Muscle of arm (tissue), 14 donors: Measurements from ENCODE around the gene GPATCH8. TPM values are rescaled to one million over a fixed set of nuclear protein-coding genes. Genes with fewer than 3 reads are reported as not detected.
"Not testable (repeated sequence)": the region's sequence is repeated elsewhere in the genome, so short reads cannot be mapped to it uniquely, and the experiment has no call there.

Experiments used
- DNase-seq: peaks from one replicate; pipeline ENCODE4 v3.0.0-alpha.2; 2013
- long read RNA-seq, 11 donors: transcript quantifications; one replicate each; lab custom pipeline, GENCODE V29; 2026
- polyA plus RNA-seq, 12 donors: library from polyadenylated mRNA; unstranded; fragments of 120-200 nt; gene quantifications; one replicate each; pipeline ENCODE4 v1.2.1, GENCODE V29; 2013; ENCODE audit not compliant: insufficient read length in 12 of 12

GPATCH8 gene
- polyA plus RNA-seq = 10 to 100 TPM in 11 of 12 donors, not detected in 1; 24.6 to 49.4 (median 34.6) TPM
- long read RNA-seq, donor 1, full-length matches to known transcripts = 2 of 44 reads
- long read RNA-seq, donor 1, partial matches to known transcripts = 42 of 44 reads
- long read RNA-seq, donor 1, other reads (novel, unspliced or antisense) = 0 of 44 reads
- long read RNA-seq, donor 2, full-length matches to known transcripts = 4 of 4 reads
- long read RNA-seq, donor 2, partial matches to known transcripts = 0 of 4 reads
- long read RNA-seq, donor 2, other reads (novel, unspliced or antisense) = 0 of 4 reads
- long read RNA-seq, donor 3, full-length matches to known transcripts = 5 of 5 reads
- long read RNA-seq, donor 3, partial matches to known transcripts = 0 of 5 reads
- long read RNA-seq, donor 3, other reads (novel, unspliced or antisense) = 0 of 5 reads
- long read RNA-seq, donor 4 = 0 reads
- long read RNA-seq, donor 5, full-length matches to known transcripts = 9 of 9 reads
- long read RNA-seq, donor 5, partial matches to known transcripts = 0 of 9 reads
- long read RNA-seq, donor 5, other reads (novel, unspliced or antisense) = 0 of 9 reads
- long read RNA-seq, donor 6, full-length matches to known transcripts = 2 of 2 reads
- long read RNA-seq, donor 6, partial matches to known transcripts = 0 of 2 reads
- long read RNA-seq, donor 6, other reads (novel, unspliced or antisense) = 0 of 2 reads
- long read RNA-seq, donor 7, full-length matches to known transcripts = 3 of 16 reads
- long read RNA-seq, donor 7, partial matches to known transcripts = 13 of 16 reads
- long read RNA-seq, donor 7, other reads (novel, unspliced or antisense) = 0 of 16 reads
- long read RNA-seq, donor 8, full-length matches to known transcripts = 5 of 5 reads
- long read RNA-seq, donor 8, partial matches to known transcripts = 0 of 5 reads
- long read RNA-seq, donor 8, other reads (novel, unspliced or antisense) = 0 of 5 reads
- long read RNA-seq, donor 9, full-length matches to known transcripts = 3 of 3 reads
- long read RNA-seq, donor 9, partial matches to known transcripts = 0 of 3 reads
- long read RNA-seq, donor 9, other reads (novel, unspliced or antisense) = 0 of 3 reads
- long read RNA-seq, donor 10, full-length matches to known transcripts = 3 of 3 reads
- long read RNA-seq, donor 10, partial matches to known transcripts = 0 of 3 reads
- long read RNA-seq, donor 10, other reads (novel, unspliced or antisense) = 0 of 3 reads
- long read RNA-seq, donor 11, full-length matches to known transcripts = 4 of 4 reads
- long read RNA-seq, donor 11, partial matches to known transcripts = 0 of 4 reads
- long read RNA-seq, donor 11, other reads (novel, unspliced or antisense) = 0 of 4 reads

DNA sequence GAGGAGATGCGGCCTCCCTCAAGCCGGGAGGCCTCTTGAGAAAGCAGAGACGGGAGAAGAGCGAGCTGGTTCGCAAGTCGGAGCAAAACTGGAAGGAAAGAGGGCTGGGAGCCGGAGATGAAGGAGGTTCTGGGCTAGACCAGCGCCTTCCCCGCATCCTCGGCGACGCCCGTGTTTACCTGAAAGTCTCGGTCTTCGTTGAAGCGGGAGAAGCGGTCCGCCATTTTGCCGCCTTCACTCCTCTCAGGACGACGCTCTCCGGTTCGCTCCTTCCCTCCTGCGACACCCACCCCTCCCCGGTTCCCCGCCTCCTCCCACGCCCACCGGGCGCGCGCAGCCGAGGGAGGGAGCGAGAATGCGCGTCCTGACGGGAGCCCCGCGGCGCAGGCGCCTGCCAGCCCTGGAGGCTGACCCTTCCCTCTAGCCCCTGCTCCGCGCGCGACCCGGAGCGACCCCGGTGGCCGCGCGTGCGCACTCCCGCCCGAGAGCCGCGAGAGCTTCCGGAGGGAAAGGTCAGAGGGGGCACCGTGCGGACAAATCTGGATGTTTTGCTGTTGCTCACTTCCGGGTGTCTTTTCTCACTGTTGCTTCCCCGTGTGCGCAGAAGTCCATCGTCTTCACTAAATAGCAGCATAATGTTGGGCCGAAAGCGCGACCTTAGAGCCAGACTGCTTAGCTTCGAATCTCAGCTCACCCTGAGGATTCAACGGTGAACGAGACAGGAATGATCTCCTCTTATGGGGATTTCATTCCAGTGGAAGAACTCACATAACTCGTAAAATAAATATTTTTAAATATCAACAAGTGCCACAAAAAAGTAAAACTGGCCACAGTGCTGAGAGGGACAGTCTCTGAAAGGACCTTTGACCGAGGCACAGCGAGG, at the start of gene GPATCH8:
Gene GPATCH8 (minus strand): TSS at position 260 of the 883 bp plus-strand sequence. CDS start 36 bp downstream, at position 224.
- peak; percentile 96 for DNase-seq

DNA sequence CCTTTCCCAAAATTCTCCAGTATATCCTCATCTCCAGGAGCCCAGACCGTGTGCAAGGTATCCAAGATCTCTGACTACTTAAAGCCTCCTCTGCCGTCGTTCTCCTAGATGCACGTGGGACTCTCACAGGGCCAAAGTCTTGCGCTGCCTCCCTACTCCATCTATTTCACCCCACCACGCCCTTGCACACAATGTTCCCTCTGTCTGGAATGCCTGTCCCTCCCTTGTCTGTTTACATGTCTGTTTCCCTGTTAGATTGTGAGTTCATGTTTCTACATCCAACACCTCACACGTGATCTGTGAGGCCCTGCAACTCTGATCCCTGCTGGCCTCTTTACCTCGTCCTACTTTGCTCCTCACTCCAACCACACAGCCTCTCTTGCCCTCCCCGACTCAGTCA, 49.2 kb upstream of the GPATCH8 start:
- DNase-seq = no peak

DNA sequence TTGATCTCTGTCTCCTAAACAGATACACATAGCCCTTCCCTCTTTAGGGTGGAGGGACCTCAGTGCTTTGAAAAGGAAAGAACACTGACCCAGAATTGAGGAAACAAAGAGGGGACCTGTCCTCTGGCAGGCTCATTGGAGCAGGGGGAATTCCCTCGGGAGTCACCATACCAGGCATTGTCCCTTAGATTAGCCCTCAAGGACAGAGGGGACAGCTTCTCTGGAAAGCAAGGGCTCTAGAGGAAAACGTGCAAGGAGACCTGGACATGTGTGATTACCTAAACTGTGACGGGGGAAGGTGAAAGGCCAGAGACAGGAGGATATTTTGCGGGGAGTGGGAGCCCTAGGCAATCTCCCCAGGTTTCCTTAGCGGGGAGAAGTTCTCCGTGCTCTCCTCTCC, 46.5 kb upstream of the GPATCH8 start:
- no peak for DNase-seq

DNA sequence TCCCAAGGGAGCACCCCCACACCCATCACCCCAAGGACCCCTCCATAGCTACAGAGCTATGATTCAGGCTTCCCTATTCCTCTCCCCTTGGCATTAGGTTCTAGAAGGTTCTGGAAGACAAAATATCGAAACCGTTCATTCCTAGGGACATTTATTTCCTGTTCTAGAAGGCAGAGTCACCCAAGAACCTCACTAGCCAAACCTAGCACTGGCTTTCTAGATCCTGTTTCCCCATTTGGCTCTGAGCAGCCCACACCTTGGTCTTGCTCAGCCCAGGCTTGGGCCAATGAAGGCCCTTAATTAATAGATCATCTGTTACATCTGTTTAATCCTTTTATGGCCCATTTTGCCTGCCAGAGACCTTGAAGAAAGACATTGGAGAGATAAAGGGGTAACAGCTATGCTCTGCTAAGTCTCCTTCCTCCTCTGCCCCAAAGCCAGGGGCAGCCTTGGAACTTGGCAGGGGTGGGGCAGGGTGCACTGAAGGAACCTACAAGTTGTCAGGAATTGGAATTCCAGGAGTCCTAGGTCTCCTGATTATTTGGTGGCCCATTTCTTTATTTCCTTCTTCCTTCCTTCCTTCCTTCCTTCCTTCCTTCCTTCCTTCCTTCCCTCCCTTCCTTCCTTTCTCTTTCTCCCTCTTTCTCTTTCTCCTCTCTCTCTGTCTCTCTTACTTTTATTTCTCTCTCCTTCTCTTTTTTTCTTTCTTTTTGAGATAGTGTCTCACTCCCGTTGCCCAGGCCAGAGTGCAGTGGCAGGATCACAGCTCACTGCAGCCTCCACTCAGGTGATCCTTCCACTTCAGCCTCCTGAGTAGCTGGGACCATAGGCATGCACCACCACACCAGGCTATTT, 45.4 kb upstream of the GPATCH8 start:
- no peak for DNase-seq

DNA sequence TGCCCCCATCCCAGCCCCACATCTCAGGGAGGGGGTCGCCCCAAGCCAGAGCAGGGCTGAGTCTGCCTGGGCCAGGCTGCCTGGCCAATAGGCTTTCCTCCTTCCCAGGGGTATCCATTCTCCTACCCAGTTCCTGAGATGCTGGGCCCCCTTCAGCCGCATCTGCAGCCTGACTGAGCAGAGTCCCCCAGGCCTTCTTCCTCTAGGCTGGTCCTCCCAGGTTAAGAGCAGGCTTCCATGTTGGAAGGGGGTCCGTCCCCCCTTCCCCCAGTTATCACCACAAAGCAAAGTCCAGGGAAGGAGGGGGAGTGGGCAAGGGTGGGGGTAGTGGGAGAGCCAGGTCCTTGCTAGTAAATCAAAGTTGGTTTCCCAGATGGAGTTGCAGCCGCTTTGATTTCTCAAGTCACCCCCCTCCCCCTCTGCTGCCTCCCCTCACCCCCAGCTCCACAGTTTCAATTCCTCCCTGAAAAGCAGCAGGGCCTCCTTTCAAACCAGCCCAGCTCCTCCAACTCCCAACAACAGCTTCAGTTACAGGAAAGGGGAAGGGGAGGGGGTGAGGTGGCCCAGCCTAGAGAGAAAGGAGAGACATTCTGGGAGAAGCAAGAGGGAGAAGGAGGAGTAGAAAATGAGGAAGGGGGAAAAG, 44.5 kb upstream of the GPATCH8 start:
- DNase-seq = peak; percentile 41

DNA sequence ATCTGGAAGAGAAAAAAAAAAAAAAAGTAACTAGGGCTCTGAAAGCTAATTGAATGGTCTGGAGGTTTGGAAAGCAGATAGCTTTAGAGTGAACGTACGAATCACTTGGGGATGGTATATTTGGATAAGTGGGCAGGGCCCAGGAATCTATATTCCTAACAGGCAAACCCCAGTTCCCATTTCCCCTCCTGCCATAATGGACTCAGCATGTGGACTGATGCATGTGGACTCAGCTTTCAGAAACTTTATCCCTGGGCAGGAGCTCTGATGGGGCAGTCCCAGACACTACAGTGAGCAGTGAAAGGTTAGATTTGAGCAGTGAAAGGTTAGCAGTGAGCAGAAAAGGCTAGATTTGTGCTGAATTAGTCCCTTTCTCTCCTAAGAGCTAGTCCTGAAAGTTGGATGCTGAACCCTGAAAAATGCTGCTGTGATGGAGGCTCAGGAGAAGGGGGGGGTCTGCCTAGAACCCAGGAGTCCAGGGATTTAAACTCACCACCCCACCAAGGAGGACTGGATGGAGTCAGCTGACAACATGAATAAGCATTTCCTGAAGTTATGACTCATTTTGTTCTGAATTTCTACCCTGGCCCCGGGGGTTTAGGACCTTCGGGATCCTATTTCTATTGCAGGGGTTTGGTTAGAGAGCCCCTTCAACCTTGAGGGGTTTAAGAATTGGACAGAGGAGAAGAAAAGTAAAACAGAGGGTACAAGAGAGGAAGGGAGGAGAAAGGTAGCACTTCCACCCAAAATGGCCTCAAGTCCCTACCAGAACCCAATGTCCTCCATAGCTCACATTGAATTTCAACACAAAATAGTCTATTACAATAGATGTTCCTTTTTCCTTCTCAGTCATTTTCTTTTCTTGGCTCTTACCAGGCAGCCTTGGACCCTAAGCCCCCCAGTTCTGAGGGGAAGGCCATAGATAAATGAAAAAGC, 43.7 kb upstream of the GPATCH8 start:
- no peak for DNase-seq

DNA sequence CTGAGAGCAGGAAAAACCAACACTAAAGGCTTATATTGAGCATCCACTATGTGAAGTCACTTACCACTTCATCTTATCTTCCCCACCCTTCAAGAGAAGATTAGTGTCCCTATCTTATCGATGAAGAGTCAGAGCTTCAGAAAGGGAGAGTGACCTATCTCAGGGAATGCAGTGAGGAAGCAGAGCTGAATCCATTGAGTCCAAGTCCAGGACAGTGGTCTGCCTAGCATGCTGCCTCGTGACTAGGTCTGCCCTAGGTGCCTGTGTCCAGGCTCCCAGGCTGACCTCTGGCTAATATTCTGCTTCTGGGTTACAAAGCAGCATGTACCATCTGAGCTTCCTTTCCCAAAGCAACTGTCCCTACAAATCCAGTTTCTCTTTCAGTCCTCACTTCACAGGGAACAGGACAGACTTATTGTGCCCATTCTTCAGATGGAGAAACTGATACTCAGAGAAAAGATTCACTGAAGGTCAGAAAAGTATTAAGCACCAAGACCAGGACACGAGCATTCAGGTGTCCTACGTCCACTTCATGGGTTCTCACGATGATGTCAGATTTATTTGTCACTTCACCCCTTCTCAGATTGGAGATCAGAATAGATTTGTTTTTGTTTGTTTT, 40.8 kb upstream of the GPATCH8 start:
- no peak for DNase-seq

DNA sequence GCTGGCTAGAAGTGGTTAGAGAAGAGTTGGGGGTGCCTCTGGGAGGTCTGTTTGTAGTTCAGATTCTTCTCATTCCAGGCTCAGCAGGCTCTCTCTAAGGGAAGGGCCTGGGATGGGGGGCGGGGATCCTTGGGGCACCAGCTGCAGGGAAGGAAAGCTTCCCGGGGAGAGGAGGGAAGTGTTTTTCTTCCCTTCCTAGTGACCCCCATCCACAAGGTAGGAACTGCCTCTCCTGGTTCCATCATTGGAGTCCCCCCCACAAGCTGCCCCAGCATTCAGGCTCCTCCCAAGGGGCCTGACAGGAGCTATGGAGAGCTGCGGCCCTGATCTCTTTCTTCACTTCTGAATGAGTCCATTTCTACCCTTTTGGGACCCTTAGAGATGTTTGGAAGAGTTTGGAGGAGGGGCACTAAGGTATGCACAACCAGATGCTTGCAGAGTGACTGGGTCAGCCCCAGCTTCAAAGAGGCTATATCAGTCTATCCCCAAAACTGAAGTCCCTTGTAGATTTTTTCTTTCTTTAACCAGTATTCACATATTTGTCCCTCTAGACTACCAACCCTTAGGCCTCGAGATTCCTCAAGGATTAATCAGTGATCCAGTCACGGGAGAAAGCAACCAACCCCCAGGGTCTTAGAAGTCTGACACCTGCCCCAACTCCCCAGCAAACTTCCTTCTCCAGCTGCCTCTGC, 40.2 kb upstream of the GPATCH8 start:
- DNase-seq = no peak

DNA sequence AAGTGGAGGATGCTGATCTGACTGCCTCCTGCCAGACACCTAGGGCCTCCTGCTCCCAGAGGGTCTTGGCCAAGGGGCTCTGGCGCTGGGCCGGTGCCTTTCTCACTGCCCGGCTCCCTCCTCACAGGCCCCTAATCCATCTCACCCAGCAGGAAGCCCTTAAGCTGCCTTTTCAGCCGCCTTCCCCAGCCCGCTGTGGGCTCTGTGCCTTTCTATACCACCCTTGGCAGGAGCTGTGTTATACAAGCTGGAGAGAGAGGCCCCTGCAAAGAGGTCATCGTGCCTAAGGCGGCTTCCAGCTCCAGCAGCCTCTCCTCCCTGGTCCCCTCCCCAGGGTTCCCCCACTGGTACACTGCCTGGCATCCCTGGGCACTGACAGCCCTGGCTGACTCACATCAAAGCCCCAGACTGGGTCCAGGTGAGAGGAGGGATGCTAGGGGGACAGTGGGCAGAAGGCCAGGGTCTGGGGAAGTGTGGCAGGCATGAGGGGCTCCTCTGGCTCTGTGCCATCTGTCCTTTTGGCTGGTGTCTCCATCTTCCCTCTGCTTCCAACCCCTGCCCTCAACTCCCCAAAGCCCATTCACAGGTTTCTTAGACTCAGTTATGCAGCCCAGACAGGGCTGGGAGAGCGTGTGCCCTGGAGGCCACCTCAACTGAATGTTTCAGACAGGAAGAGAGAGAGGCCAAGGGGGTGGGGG, 38.8 kb upstream of the GPATCH8 start:
- DNase-seq = no peak

DNA sequence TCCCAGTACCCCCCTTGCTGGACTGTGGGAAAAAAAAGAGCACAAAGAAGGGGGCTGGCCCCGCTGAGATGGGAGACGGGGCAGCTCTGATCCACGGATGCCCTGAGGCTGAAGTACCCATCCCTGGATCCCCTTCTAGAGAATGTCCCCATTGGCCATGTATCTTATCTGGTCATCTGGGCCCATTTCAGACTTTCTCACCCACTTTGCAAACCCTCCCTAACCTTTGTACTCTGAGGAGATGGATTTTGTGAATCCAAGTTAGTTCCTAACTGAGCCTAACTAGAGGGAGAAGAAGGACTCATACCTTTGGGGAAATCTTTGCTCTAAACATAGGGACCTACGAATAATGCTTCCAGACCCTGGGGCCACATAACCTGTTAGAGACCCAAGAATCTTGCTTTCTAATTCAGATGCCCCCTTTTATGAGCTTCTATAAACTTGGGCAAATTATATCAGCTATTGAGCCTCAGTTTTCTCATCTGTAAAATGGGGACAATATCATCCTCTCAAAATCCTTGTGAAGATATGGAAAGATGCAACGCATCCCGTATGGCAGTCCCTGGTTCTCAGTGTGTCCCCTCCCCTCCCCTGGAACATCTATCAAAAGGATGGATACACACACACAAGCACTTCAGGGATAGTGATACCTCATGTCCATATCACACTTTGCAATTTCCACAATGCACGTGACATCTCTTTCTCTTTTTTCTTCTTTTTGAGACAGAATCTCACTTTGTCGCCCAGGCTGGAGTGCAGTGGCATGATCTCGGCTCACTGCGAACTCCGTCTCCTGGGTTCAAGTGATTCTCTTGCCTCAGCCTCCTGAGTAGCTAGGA, 37.3 kb upstream of the GPATCH8 start:
- no peak for DNase-seq

DNA sequence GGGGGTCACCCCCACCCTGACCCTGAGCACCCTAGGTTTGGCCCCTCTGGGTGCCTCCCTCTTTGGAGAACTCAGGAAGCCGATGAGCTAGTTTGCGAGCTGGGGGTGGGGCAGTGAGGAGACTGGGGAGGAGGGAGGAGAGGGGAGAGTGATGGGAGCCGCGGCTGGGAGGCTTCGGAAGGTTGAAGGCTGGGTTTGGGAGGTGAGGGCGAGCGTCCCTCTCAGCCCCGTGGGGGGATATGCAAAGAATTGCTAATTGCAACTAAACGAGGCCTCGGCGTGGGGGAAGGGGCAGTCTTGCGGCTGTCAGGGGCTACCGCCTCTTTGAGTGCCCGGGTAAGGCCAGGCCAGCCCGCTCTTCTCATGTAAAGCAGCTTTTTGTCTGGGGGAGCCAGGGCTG, 36.5 kb upstream of the GPATCH8 start:
- no peak for DNase-seq

DNA sequence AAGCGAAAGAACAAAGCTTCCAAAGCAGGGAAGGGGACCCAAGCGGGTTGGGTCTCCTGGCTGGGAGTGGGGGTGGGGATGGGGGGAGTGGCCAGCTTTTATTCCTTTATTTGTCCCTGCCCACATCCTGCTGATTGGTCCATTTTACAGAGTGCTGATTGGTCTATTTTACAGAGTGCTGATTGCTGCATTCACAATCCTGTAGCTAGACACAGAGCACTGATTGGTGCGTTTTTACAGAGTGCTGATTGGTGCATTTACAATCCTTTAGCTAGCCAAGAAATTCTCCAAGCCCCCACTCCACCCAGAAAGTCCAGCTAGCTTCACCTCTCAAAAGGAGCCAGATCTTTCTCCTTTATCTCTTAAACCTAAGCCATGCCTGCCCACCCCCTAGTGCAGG, 34.7 kb upstream of the GPATCH8 start:
- not testable (repeated sequence) for DNase-seq

DNA sequence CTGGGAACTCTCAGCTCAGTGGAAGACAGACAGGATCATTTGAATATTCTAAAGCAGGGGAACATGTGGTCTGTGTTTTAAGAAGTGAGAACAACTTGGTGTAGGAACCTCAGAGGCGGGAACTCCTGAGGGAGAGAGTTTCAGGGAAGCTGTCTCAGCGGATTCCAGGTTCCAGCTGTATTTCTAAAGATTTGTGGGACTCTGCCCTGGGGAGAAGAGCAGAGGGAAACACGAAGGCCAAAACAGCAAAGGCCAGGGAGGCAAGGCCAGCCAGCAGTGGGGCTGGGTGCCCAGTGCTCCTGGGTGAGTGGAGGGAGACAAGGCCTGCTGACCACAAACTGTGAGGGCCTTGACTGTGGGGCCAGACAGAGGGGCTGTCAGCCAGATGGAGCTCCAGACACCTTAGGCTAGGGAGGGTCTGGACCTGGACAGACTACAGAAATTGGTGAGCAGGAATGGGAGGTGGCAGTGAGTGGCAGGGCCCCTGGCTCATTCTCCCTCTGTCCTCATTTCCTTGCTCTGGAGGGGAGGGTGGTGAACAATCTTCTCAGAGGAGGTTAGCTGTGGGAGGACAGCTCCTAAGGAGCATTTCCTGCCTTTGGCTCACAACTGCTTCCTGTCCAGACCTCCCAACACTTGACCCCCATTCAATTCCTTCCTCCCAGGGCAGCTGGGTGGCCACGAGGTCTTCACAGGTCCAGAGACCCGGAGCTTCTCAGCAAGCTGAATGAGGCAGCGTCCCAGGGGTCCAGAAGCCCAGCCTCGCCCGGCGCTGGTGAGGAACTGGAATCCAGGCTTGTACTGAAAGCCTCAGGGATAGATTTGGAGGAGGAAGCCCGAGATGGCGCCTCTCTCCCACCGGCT, 33.1 kb upstream of the GPATCH8 start:
- no peak for DNase-seq

DNA sequence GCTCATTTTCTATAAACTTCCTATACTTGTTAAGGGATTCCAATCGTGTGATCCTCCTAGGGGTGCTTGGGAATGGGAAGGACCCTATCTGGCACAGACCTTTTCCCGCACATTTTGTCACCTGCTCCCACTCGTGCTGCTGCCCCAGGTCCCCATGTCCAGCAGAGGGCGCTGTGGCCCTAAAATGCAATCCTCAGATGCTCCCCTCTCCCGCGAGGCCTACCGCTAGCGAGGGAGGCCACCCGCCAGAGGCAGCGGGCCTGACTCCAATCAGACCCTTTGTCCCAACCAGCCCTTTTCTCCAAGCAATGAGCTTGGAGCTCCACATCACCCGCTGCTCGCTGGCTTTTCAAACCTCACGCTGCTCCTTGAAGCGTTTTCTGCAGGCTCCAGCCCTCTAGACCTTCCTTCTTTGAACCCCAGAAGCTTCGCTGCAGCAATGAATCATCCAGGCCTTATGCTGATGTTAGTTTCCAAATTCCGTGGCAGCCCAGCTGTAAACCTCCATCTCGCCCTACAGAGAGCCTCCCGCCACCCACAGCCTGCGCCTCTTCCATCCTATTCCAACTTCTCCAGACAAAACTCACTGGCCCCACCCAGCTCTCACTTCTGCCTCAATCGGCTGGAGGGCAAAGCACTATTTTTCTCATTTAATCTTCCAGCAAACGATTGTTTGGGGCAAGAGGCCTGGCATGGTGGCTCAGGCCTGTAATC, 30.5 kb upstream of the GPATCH8 start:
- DNase-seq = peak; percentile 91
